ENCODE measurements around the gene CHD5. TPM values are rescaled to one million over a fixed set of nuclear protein-coding genes. Genes with fewer than 3 reads are reported as not detected.

Gene CHD5
- polyA plus RNA-seq, 3 donors, result 0.07 TPM; not detected in 2

DNA sequence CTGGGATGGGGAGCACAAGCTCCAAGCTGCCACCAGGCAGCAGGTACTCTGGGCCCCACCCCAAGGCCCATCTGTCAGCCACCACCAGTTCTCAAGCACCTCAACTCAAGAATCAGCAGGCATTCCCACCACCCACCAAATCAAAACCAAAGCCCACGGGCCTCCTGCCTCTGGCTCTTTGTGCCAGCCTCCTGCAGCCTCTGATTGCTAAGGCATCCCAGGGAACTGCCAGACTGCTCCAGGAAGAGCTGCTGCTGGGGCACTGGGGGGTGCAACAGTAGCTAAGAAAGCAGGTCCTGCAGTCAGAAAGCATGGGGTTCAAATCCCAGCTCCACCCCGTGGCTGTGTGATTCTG, 34.7 kb downstream of the CHD5 start:
- Mint-ChIP-seq H3K36me3 (no peaks in the 10 kb centered on the region), H3K27ac (no peak overlapping the region), H3K9me3 (peaks cover 0 to 3% (median 0%) of the 10 kb centered on the region in 7 donors), H3K4me1 (peaks cover 6% of the 10 kb centered on the region), H3K27me3 (ENCODE audit: low read depth in 3 of 3) (peaks cover 2 to 16% (median 12%) of the 10 kb centered on the region in 3 donors), H3K4me3 (no peak overlapping the region)
- Histone ChIP-seq H3K36me3 (replicated peaks in 1 of 2; ENCODE audit: control insufficient read depth in 1 of 2, insufficient read depth in 2 of 2, low read length in 2 of 2) (no peaks in the 10 kb centered on the region), H3K9ac (ENCODE audit: insufficient read depth, low read length, poor library complexity, severe bottlenecking) (no peak overlapping the region), H3K4me3 (replicated peaks in 1 of 3; ENCODE audit: low read depth in 2 of 3, low read length in 3 of 3) (no peak overlapping the region), H3K27me3 (ENCODE audit: control insufficient read depth in 2 of 2, insufficient read depth in 2 of 2, low read length in 2 of 2) (peaks cover 0 to 10% of the 10 kb centered on the region in 2 donors), H3K9me3 (replicated peaks in 1 of 2; ENCODE audit: control insufficient read depth in 1 of 2, insufficient read depth in 1 of 2, low read length in 2 of 2) (no peaks in the 10 kb centered on the region), H3K4me1 (ENCODE audit: control insufficient read depth in 1 of 2, insufficient read depth in 2 of 2, low read length in 2 of 2) (peaks cover 5 to 13% of the 10 kb centered on the region in 2 donors), H3K4me2 (replicated peaks; ENCODE audit: extremely low read depth, low read length, poor library complexity, severe bottlenecking) (no peak overlapping the region), H4K20me1 (ENCODE audit: insufficient read depth, low read length) (no peaks in the 10 kb centered on the region), H3K79me2 (ENCODE audit: insufficient read depth, low read length) (no peaks in the 10 kb centered on the region), H3K27ac (ENCODE audit: low read depth in 1 of 2, low read length in 2 of 2) (no peak overlapping the region), H2AFZ (ENCODE audit: insufficient read depth, low read depth, low read length, poor library complexity, severe bottlenecking) (no peak overlapping the region)
- DNase-seq, result no peak
- intact Hi-C loops (cut with micrococcal nuclease), result no loop called here
- 81% methylated on average over 2 of the region's 2 CpGs for WGBS (ENCODE audit: insufficient coverage)
- TF ChIP-seq, protein P1, sequence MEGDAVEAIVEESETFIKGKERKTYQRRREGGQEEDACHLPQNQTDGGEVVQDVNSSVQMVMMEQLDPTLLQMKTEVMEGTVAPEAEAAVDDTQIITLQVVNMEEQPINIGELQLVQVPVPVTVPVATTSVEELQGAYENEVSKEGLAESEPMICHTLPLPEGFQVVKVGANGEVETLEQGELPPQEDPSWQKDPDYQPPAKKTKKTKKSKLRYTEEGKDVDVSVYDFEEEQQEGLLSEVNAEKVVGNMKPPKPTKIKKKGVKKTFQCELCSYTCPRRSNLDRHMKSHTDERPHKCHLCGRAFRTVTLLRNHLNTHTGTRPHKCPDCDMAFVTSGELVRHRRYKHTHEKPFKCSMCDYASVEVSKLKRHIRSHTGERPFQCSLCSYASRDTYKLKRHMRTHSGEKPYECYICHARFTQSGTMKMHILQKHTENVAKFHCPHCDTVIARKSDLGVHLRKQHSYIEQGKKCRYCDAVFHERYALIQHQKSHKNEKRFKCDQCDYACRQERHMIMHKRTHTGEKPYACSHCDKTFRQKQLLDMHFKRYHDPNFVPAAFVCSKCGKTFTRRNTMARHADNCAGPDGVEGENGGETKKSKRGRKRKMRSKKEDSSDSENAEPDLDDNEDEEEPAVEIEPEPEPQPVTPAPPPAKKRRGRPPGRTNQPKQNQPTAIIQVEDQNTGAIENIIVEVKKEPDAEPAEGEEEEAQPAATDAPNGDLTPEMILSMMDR (IDR thresholded peaks at IDR 0.05), result no peak

DNA sequence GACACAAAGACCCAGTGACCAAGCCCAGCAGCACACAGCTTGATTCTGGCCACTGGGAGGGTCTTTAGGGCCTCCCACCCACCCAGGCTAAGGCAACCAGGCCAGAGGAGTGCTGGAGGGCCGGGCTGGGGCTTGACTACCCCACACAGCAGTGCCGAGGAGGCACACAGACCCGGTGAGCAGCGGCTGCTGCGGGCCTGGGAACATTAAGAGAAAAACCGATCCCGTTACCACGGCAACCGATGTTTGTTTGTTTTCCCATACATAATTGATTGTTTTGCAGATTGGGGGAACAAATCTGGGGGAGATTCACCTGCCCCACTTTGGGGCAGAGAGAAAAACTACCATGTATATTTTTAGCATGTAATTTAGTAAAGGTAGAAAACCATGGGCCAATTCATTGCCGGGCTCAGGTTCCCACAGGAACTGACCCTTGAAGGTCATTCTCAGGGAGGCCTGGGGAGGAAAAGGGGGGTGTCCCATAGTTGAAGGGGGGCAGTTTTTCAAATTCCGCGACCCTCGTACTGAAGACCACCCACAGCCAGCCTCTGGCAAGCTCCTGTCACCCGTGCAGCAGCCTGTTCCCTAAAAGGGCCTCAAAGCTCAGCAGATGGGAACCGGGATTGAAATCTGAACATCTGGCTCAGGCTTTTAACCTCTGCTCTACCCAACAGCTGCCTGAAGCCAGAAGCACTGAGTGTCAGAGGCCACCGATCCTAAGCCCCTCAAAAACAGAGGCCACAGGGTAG, 35.3 kb downstream of the CHD5 start:
- no peak overlapping the region for H3K27ac Mint-ChIP-seq

More for the DNA sequence above, 35.3 kb downstream of the CHD5 start:
- H3K36me3 Mint-ChIP-seq, result no peaks in the 10 kb centered on the region
- TF ChIP-seq, protein P1 (IDR thresholded peaks at IDR 0.05), result no peak
- Histone ChIP-seq H3K9ac (ENCODE audit: insufficient read depth, low read length, poor library complexity, severe bottlenecking) (no peak overlapping the region), H3K4me3 (replicated peaks in 1 of 3; ENCODE audit: low read depth in 2 of 3, low read length in 3 of 3) (no peak overlapping the region), H3K79me2 (ENCODE audit: insufficient read depth, low read length) (no peaks in the 10 kb centered on the region), H3K27me3 (ENCODE audit: control insufficient read depth in 2 of 2, insufficient read depth in 2 of 2, low read length in 2 of 2) (peaks cover 0 to 10% of the 10 kb centered on the region in 2 donors), H2AFZ (ENCODE audit: insufficient read depth, low read depth, low read length, poor library complexity, severe bottlenecking) (no peak overlapping the region), H3K4me2 (replicated peaks; ENCODE audit: extremely low read depth, low read length, poor library complexity, severe bottlenecking) (no peak overlapping the region), H4K20me1 (ENCODE audit: insufficient read depth, low read length) (no peaks in the 10 kb centered on the region), H3K27ac (ENCODE audit: low read depth in 1 of 2, low read length in 2 of 2) (no peak overlapping the region), H3K4me1 (ENCODE audit: control insufficient read depth in 1 of 2, insufficient read depth in 2 of 2, low read length in 2 of 2) (peaks cover 5 to 13% of the 10 kb centered on the region in 2 donors), H3K36me3 (replicated peaks in 1 of 2; ENCODE audit: control insufficient read depth in 1 of 2, insufficient read depth in 2 of 2, low read length in 2 of 2) (no peaks in the 10 kb centered on the region), H3K9me3 (replicated peaks in 1 of 2; ENCODE audit: control insufficient read depth in 1 of 2, insufficient read depth in 1 of 2, low read length in 2 of 2) (no peaks in the 10 kb centered on the region)
- no peak overlapping the region for H3K4me3 Mint-ChIP-seq
- H3K9me3 Mint-ChIP-seq, result peaks cover 0 to 3% (median 0%) of the 10 kb centered on the region in 7 donors
- peaks cover 6% of the 10 kb centered on the region for H3K4me1 Mint-ChIP-seq
- intact Hi-C loops (cut with micrococcal nuclease), result no loop called here
- peaks cover 2 to 16% (median 12%) of the 10 kb centered on the region in 3 donors for H3K27me3 Mint-ChIP-seq (ENCODE audit: low read depth in 3 of 3)
- WGBS (ENCODE audit: insufficient coverage), result 85% methylated on average over 8 of the region's 16 CpGs
- no peak for DNase-seq

Measured in CD14-positive monocyte (primary cell).